ENCODE measurements around the gene UMODL1. TPM values are rescaled to one million over a fixed set of nuclear protein-coding genes. Genes with fewer than 3 reads are reported as not detected.

UMODL1 gene
- total RNA-seq, 1 donor from 2014 or later = 0.48 TPM

GRCh38 chr21:42079939-42080787 lies 9.0 kb downstream of the UMODL1 start:
- no peak for DNase-seq (ENCODE audit: low spot score)

GRCh38 chr21:42080788-42081083 lies 9.6 kb downstream of the UMODL1 start:
- DNase-seq (ENCODE audit: low spot score) = peak; percentile 65

GRCh38 chr21:42081138-42081537 lies 10.0 kb downstream of the UMODL1 start:
- peak; percentile 45 for DNase-seq (ENCODE audit: low spot score)

GRCh38 chr21:42081931-42082381 lies 10.8 kb downstream of the UMODL1 start:
- DNase-seq (ENCODE audit: low spot score) = no peak

- no peak for DNase-seq (ENCODE audit: low spot score)
Observed at GRCh38 chr21:42082501-42083360, 11.6 kb downstream of the UMODL1 start.

GRCh38 chr21:42083361-42083690 lies 12.2 kb downstream of the UMODL1 start:
- DNase-seq (ENCODE audit: low spot score) = no peak

GRCh38 chr21:42084079-42084478 lies 13.0 kb downstream of the UMODL1 start:
- DNase-seq (ENCODE audit: low spot score) = no peak

- no peak for DNase-seq (ENCODE audit: low spot score)
Observed at GRCh38 chr21:42085246-42086077, 14.3 kb downstream of the UMODL1 start.

GRCh38 chr21:42086969-42087368 lies 15.9 kb downstream of the UMODL1 start:
- DNase-seq (ENCODE audit: low spot score) = no peak

- no peak for DNase-seq (ENCODE audit: low spot score)
Observed at GRCh38 chr21:42088148-42088547, 17.0 kb downstream of the UMODL1 start.

GRCh38 chr21:42088658-42089057 lies 17.5 kb downstream of the UMODL1 start:
- DNase-seq (ENCODE audit: low spot score) = no peak

GRCh38 chr21:42089093-42089631 lies 18.0 kb downstream of the UMODL1 start:
- DNase-seq (ENCODE audit: low spot score) = no peak

- no peak for DNase-seq (ENCODE audit: low spot score)
Observed at GRCh38 chr21:42089665-42090310, 18.7 kb downstream of the UMODL1 start.

GRCh38 chr21:42091899-42092508 lies 20.9 kb downstream of the UMODL1 start:
- DNase-seq (ENCODE audit: low spot score) = no peak

- DNase-seq (ENCODE audit: low spot score) = no peak
Observed at GRCh38 chr21:42092771-42093170, 21.7 kb downstream of the UMODL1 start.

GRCh38 chr21:42093186-42093585 lies 22.1 kb downstream of the UMODL1 start:
- DNase-seq (ENCODE audit: low spot score) = no peak

GRCh38 chr21:42093991-42094421 lies 22.9 kb downstream of the UMODL1 start:
- no peak for DNase-seq (ENCODE audit: low spot score)

GRCh38 chr21:42094811-42095210 lies 23.7 kb downstream of the UMODL1 start:
- DNase-seq (ENCODE audit: low spot score) = no peak

- no peak for DNase-seq (ENCODE audit: low spot score)
Observed at GRCh38 chr21:42095581-42095980, 24.5 kb downstream of the UMODL1 start.

- DNase-seq (ENCODE audit: low spot score) = no peak
Observed at GRCh38 chr21:42096566-42096965, 25.4 kb downstream of the UMODL1 start.

GRCh38 chr21:42097274-42097673 lies 26.2 kb downstream of the UMODL1 start:
- no peak for DNase-seq (ENCODE audit: low spot score)
